HFFc6 (cell line): ENCODE results near the gene SLC66A1. TPM values are rescaled to one million over a fixed set of nuclear protein-coding genes. Genes with fewer than 3 reads are reported as not detected.
"Not testable (repeated sequence)": the region's sequence is repeated elsewhere in the genome, so short reads cannot be mapped to it uniquely, and the experiment has no call there.

ENCODE experiments used
- DNase-seq: peaks from one replicate; pipeline ENCODE4 v3.0.0-alpha.2; 2018
- H3K27ac Mint-ChIP-seq: 2 replicates; pipeline ENCODE4 v1.8.0; 2020; ENCODE audit warnings: mild to moderate bottlenecking, mixed read lengths
- H3K27me3 Mint-ChIP-seq: 2 replicates; pipeline ENCODE4 v1.8.0; 2021; ENCODE audit warnings: mild to moderate bottlenecking, moderate library complexity, mixed read lengths; ENCODE audit not compliant: insufficient read depth
- H3K36me3 Mint-ChIP-seq: 2 replicates; pipeline ENCODE4 v1.8.0; 2021; ENCODE audit warnings: low read depth, mixed read lengths
- H3K4me1 Mint-ChIP-seq: 2 replicates; pipeline ENCODE4 v1.8.0; 2020; ENCODE audit warnings: low read depth, mixed read lengths
- H3K4me3 Mint-ChIP-seq: 2 replicates; pipeline ENCODE4 v1.8.0; 2020; ENCODE audit warnings: mild to moderate bottlenecking, moderate library complexity, mixed read lengths
- H3K9me3 Mint-ChIP-seq: 2 replicates; pipeline ENCODE4 v1.8.0; 2020; ENCODE audit warnings: mild to moderate bottlenecking, mixed read lengths
- long read RNA-seq: library from polyadenylated mRNA; unstranded; transcript quantifications from one replicate; pipeline ENCODE4 v2.0.0, GENCODE V29; 2019
- total RNA-seq, 6 experiments: library from RNA; stranded (reverse); fragmentation: NEBNext Ultra II Directional; extraction: Animal tissue kit (Norgen Biotek cat#: 25700); gene quantifications; 2 replicates in 1 of 6; 3 replicates in 5 of 6; pipeline ENCODE4 v1.2.3, GENCODE V29; 2021
- TF ChIP-seq, protein P1 (sequence below): fragments of 200-600 bp; sonication (generic); IDR thresholded peaks from 2 replicates; pipeline ENCODE4 v1.5.0; 2021; ENCODE audit warnings: antibody characterized with exemption, mild to moderate bottlenecking

SLC66A1 gene, protein sequence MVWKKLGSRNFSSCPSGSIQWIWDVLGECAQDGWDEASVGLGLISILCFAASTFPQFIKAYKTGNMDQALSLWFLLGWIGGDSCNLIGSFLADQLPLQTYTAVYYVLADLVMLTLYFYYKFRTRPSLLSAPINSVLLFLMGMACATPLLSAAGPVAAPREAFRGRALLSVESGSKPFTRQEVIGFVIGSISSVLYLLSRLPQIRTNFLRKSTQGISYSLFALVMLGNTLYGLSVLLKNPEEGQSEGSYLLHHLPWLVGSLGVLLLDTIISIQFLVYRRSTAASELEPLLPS
- 10 to 100 TPM; 13.3 to 15.6 (median 14.2) TPM for total RNA-seq
- long read RNA-seq, transcript PQLC2-201 (8 exons, 2,153 nt) = minor isoform, 5 of 18 reads
- long read RNA-seq, transcript PQLC2-202 (9 exons, 1,805 nt) = major isoform, 7 of 18 reads
- long read RNA-seq, partial matches to known transcripts = 1 of 18 reads
- long read RNA-seq, other reads (novel, unspliced or antisense) = 4 of 18 reads

DNA sequence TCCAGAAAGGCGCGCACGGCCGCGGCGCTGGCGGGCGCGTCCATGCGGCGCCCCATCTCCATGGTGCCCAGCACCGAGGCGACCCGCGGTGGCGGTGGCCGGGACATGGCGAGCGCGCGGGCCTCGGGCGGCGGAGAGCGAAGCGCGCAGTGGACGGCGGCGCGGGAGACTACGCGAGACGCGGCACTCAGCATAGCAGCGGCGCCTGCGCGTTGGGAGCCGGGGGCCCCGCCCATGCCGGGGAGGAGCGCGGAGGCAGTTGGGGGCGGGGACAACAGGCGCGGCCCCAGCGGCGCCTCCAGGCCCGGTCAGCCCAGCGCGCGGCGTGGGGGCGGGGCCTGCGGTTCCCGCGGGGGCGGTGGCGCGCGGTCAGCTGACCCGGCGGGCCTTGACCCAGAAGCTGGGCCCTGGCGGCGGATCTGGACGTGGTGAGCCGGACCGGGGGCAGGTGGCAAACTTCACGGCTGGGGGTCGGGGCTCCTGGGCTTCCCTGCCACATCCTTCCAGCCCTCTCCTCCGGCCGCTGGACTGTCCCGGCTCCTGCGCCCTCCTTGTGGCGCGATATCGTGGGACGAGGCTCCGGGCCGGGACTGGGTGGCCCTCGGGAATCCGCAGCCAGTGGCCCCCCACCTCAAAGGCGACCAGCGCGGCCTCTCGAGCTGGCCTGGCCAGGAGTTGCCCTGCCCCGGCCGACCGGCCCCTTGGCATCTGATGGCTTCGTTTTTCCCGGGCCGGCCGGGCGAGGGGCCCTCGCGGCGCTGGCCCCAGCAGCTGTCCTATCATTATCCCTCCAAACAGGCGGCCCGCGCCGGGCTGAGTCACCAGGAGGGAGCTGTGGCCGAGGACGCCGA is at the start of gene SLC66A1, which contains the start of gene AKR7A2:
Gene SLC66A1, plus strand, starts transcription at position 396 of the 851 bp plus-strand sequence. CDS start 5,352 bp downstream, outside the sequence.
Gene AKR7A2, minus strand, starts transcription at position 214 of the 851 bp plus-strand sequence. Its CDS starts 20 bp downstream, at position 194.
- DNase-seq = peak; percentile 85
- H3K4me3 Mint-ChIP-seq = peak within 1 kb of the TSS; percentile 91
- peak within 1 kb of the TSS; percentile 83 for H3K27ac Mint-ChIP-seq
- H3K27me3 Mint-ChIP-seq = peaks cover 5% of the 10 kb centered on the region
- TF ChIP-seq, protein P1, sequence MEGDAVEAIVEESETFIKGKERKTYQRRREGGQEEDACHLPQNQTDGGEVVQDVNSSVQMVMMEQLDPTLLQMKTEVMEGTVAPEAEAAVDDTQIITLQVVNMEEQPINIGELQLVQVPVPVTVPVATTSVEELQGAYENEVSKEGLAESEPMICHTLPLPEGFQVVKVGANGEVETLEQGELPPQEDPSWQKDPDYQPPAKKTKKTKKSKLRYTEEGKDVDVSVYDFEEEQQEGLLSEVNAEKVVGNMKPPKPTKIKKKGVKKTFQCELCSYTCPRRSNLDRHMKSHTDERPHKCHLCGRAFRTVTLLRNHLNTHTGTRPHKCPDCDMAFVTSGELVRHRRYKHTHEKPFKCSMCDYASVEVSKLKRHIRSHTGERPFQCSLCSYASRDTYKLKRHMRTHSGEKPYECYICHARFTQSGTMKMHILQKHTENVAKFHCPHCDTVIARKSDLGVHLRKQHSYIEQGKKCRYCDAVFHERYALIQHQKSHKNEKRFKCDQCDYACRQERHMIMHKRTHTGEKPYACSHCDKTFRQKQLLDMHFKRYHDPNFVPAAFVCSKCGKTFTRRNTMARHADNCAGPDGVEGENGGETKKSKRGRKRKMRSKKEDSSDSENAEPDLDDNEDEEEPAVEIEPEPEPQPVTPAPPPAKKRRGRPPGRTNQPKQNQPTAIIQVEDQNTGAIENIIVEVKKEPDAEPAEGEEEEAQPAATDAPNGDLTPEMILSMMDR = no peak
- peaks cover 57% of the 10 kb centered on the region for H3K4me1 Mint-ChIP-seq
- H3K36me3 Mint-ChIP-seq = peaks cover 11% of the 10 kb centered on the region; the same call in 1 of the 2 replicates
- no peaks in the 10 kb centered on the region for H3K9me3 Mint-ChIP-seq

DNA sequence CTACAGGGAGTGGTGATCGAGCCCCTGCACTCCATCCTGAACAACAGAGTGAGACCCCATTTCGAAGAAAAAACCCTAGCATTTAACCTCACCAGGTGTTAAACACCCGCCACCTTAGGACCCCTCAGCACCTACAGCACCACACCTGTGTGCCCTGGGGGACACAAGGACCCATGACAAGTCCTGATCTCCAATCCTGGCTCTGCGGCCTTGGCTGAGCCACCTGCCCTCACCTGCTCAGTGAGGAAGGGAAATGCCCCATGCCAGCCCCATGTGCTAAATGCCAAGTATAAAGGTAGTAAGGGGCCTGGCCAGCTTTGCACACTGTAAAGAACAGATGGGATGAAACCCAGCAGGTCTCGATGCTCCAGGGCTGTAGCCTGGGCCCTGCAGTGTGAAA is 49.4 kb upstream of the SLC66A1 start:
- DNase-seq = no peak
- no peaks in the 10 kb centered on the region for H3K9me3 Mint-ChIP-seq
- H3K27ac Mint-ChIP-seq = no peak overlapping the region
- TF ChIP-seq, protein P1 = no peak
- no peaks in the 10 kb centered on the region for H3K27me3 Mint-ChIP-seq
- peaks cover 5% of the 10 kb centered on the region; the same call in 1 of the 2 replicates for H3K36me3 Mint-ChIP-seq
- peaks cover 19% of the 10 kb centered on the region for H3K4me1 Mint-ChIP-seq
- no peak overlapping the region for H3K4me3 Mint-ChIP-seq

DNA sequence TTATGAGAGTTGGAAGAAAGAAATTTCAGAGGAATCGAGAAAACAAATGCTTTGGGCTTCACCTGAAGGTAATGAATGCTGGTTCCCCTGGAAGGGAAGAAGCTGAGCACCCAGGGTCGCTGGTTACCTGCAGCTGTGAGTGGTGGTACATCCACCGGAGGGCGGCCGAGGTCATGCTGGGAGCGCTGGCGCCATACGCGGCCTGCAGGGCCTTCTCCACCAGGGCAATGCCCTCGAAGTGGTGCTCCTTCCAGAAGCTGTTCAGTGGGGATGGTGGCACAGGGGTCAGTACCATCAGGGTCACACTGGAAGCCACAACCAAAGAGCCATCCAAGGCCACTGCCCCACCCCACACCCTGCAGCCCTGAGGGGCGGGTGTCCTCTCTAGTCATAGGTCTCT is 43.7 kb upstream of the SLC66A1 start:
- H3K27me3 Mint-ChIP-seq = peaks cover 4% of the 10 kb centered on the region; the same call in 1 of the 2 replicates

DNA sequence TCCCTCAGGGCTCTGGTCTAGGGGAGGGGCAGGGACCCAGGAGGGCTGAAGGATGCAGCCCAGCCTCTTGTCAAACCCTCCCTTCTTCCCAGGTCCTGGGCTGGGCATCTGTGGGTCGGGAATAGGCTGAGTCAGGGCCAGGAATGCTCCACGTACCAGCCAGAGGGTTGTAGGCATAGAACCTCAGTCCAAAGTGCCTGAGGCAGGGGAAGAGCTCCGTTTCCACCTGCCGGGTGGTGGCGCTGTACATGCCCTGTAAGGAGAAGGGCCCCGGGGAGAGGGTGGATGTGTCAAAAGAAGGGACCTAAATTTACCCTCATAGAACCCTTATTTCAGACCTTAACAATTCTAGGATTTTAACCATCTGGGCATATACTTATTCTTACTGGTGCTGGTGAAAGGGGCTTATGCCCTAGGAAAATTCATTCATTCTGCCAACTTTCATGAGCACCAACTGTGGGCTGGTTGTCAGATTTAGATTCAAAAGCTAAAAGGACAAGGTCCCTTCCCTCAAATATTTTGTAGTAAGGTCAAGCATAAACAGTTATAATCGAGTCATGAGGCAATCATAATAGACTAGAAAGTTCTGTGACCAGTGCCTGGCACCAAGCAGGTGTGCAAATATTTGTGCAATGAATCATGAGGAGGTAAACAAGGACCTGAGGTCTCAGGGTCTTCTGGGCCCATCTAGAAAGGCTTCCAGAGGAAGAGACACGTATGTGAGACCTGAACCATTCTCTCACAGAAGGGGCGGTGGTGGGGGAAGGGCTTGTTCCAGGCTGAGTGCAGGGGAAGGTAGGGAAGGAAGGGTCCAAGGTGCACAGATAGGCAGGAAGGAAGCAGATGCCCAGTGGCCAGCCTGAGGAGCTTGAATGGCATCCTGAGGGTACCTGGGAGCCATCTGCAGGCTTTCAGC is 42.4 kb upstream of the SLC66A1 start:
- TF ChIP-seq, protein P1 = peak; percentile 71
- peak; percentile 32 for DNase-seq
- not testable (repeated sequence) for H3K4me3 Mint-ChIP-seq, H3K9me3 Mint-ChIP-seq, H3K27ac Mint-ChIP-seq, H3K4me1 Mint-ChIP-seq, H3K27me3 Mint-ChIP-seq, H3K36me3 Mint-ChIP-seq

More for the DNA sequence above, 43.7 kb upstream of the SLC66A1 start:
- TF ChIP-seq, protein P1 = no peak
- no peak for DNase-seq
- Mint-ChIP-seq H3K4me3 (no peak overlapping the region), H3K9me3 (peaks cover 3% of the 10 kb centered on the region; the same call in 1 of the 2 replicates), H3K4me1 (peaks cover 7% of the 10 kb centered on the region; the same call in 1 of the 2 replicates), H3K36me3 (no peaks in the 10 kb centered on the region; the same call in 1 of the 2 replicates), H3K27ac (no peak overlapping the region)

DNA sequence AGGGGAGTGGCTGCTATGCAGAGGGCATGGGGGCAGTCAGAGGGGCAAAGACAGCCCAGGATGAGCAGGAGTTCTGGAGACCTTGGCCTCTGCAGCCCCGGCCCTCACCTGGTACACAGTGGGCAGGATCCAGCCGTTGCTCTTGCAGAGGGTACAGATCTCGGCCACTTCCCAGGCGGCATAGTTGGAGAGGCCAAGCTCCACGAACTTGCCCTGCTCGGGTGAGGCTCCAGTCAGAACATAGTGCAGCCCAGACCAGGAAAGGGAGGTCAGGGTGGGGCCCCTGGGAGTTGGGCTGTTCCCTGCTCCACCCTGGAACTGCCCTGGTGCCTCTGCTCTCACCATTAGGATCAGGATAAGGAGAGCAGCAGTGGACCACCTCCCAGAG is 41.8 kb upstream of the SLC66A1 start:
- H3K4me1 Mint-ChIP-seq, H3K36me3 Mint-ChIP-seq, H3K4me3 Mint-ChIP-seq, H3K9me3 Mint-ChIP-seq, H3K27me3 Mint-ChIP-seq, H3K27ac Mint-ChIP-seq, DNase-seq: not testable (repeated sequence)
